GM12801 (cell line): Measurements from ENCODE around the gene PRELP.

ENCODE experiments used
- CTCF ChIP-seq: IDR thresholded peaks from one replicate; pipeline ENCODE4 v1.5.1; 2011; ENCODE audit warnings: control low read depth; ENCODE audit not compliant: insufficient read length; ENCODE audit errors: extremely low read depth

Gene PRELP

GRCh38 chr1:203479646-203480045 lies 4.0 kb downstream of the PRELP start:
- no peak for TF ChIP-seq CTCF

GRCh38 chr1:203480084-203480483 lies 4.5 kb downstream of the PRELP start:
- TF ChIP-seq CTCF: no peak

GRCh38 chr1:203480525-203481084 lies 5.0 kb downstream of the PRELP start:
- TF ChIP-seq CTCF: no peak

- no peak for TF ChIP-seq CTCF
Measured at GRCh38 chr1:203481196-203481595, 5.6 kb downstream of the PRELP start.

GRCh38 chr1:203486618-203487370 lies 11.2 kb downstream of the PRELP start:
- TF ChIP-seq CTCF: no peak

GRCh38 chr1:203488539-203488938 lies 12.9 kb downstream of the PRELP start:
- no peak for TF ChIP-seq CTCF

- no peak for TF ChIP-seq CTCF
Measured at GRCh38 chr1:203490607-203491006, 15.0 kb downstream of the PRELP start.
